ENCODE measurements around the gene CRADD.

DNA sequence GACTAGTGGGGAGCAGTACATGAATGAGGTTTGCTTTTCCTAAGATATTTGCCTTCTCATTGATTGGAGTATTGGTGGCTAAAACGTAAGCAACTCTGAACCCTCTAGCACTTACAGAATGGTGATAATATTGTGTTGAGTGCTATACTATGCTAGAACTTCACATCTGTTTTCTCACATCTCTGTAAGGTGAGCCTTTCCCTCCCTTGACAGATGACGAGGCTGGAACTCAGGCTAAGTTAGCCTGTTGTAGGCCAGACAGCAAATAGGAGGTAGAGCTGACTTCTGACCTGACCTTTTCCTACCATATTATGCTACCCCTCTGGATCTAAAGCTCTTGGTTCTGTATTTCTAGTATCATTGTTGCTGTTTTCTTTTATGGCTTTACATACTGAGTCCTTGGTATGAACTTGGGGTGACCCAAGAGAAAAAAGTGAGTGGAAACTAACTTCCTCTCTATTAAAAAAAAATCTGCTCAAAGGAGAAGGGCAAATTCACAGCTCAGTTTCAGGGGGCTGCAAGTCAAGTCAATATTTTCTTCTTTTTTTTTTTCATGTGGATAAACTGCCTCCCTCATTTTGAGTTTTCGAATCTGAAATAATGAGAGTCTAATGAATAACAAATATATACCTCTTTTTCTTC is 85.9 kb downstream of the CRADD start:
- TF ChIP-seq, protein P1, sequence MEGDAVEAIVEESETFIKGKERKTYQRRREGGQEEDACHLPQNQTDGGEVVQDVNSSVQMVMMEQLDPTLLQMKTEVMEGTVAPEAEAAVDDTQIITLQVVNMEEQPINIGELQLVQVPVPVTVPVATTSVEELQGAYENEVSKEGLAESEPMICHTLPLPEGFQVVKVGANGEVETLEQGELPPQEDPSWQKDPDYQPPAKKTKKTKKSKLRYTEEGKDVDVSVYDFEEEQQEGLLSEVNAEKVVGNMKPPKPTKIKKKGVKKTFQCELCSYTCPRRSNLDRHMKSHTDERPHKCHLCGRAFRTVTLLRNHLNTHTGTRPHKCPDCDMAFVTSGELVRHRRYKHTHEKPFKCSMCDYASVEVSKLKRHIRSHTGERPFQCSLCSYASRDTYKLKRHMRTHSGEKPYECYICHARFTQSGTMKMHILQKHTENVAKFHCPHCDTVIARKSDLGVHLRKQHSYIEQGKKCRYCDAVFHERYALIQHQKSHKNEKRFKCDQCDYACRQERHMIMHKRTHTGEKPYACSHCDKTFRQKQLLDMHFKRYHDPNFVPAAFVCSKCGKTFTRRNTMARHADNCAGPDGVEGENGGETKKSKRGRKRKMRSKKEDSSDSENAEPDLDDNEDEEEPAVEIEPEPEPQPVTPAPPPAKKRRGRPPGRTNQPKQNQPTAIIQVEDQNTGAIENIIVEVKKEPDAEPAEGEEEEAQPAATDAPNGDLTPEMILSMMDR (IDR thresholded peaks at IDR 0.05) = no peak
- TF ChIP-seq POLR2AphosphoS5 (IDR thresholded peaks at IDR 0.05) (no peak), POLR2A (IDR thresholded peaks at IDR 0.05) (no peak), EP300 (IDR thresholded peaks at IDR 0.05) (no peak)
